HEK293 (cell line): ENCODE results near the gene RAP1B.

Experiments used
- CTCF ChIA-PET: fragments of 350-600 bp; formaldehyde crosslinking; extraction: SDS; loops from one replicate; lab custom pipeline; 2021; ENCODE audit warnings: antibody characterized with exemption; lab: Yijun Ruan, JAX
- POLR2A ChIA-PET: fragments of 300-600 bp; formaldehyde crosslinking; extraction: SDS; loops from one replicate; lab custom pipeline; 2020; ENCODE audit warnings: antibody characterized with exemption, inconsistent platforms; lab: Yijun Ruan, JAX
- H3K27ac ChIP-seq: fragments of 200-500 bp; sonication (Bioruptor generic); 2 replicates; pipeline ENCODE4 v1.5.1; 2014; ENCODE audit warnings: low read depth, low read length, control low read depth, inconsistent platforms; ENCODE audit errors: extremely low read depth
- H3K36me3 ChIP-seq, 2 experiments: fragments of 200-500 bp in 1 of 2; sonication (Bioruptor generic) in 1 of 2; 1 replicate in 1 of 2; 2 replicates in 1 of 2; pipeline ENCODE4 v1.5.1; 2014 to 2017; ENCODE audit warnings: inconsistent platforms in 2 of 2, low read length in 2 of 2; ENCODE audit not compliant: control insufficient read depth in 2 of 2, insufficient read depth in 1 of 2
- H3K4me1 ChIP-seq: fragments of 200-500 bp; sonication (Bioruptor generic); 2 replicates; pipeline ENCODE4 v1.5.1; 2014; ENCODE audit warnings: mild to moderate bottlenecking, low read length, inconsistent platforms; ENCODE audit not compliant: control insufficient read depth, insufficient read depth
- H3K4me3 ChIP-seq: 2 replicates; pipeline ENCODE4 v1.5.1; 2011; ENCODE audit warnings: low read depth, mild to moderate bottlenecking, control low read depth, low read length, moderate library complexity
- H3K9me3 ChIP-seq: fragments of 200-500 bp; sonication (Bioruptor generic); 2 replicates; pipeline ENCODE4 v1.5.1; 2014; ENCODE audit warnings: low read depth, low read length, inconsistent platforms; ENCODE audit not compliant: control insufficient read depth, insufficient read depth
- ATF2 ChIP-seq: fragments of 450-650 bp; formaldehyde crosslinking; IDR thresholded peaks from 2 replicates; pipeline ENCODE4 v1.5.1; 2016; ENCODE audit warnings: missing biosample characterization, missing genetic modification characterization, low read depth
- BCL11A ChIP-seq: fragments of 450-650 bp; formaldehyde crosslinking; IDR thresholded peaks from 2 replicates; pipeline ENCODE4 v1.5.1; 2016; ENCODE audit warnings: low read depth, missing biosample characterization, missing genetic modification characterization
- HOXD13 ChIP-seq: sonication (generic); formaldehyde crosslinking; IDR thresholded peaks from 2 replicates; pipeline ENCODE4 v1.8.0; 2022; ENCODE audit warnings: missing genetic modification reagents, borderline replicate concordance
- KLF8 ChIP-seq: fragments of 450-650 bp; formaldehyde crosslinking; IDR thresholded peaks from 2 replicates; pipeline ENCODE4 v1.5.1; 2016; ENCODE audit warnings: missing biosample characterization, missing genetic modification characterization
- MZF1 ChIP-seq: fragments of 450-650 bp; formaldehyde crosslinking; IDR thresholded peaks from 2 replicates; pipeline ENCODE4 v1.5.1; 2017; ENCODE audit warnings: missing biosample characterization, missing genetic modification characterization, borderline replicate concordance
- PRDM6 ChIP-seq: fragments of 450-650 bp; formaldehyde crosslinking; IDR thresholded peaks from 2 replicates; pipeline ENCODE4 v1.5.1; 2017; ENCODE audit warnings: missing biosample characterization, missing genetic modification characterization
- SP2 ChIP-seq: fragments of 450-650 bp; formaldehyde crosslinking; IDR thresholded peaks from 2 replicates; pipeline ENCODE4 v1.5.1; 2016; ENCODE audit warnings: missing biosample characterization, missing genetic modification characterization
- TCF7L2 ChIP-seq: IDR thresholded peaks from 2 replicates; pipeline ENCODE4 v1.6.1; 2011; ENCODE audit warnings: low read depth, mild to moderate bottlenecking, inconsistent platforms, low read length, moderate library complexity, borderline replicate concordance
- ZBTB17 ChIP-seq: fragments of 450-650 bp; formaldehyde crosslinking; IDR thresholded peaks from 2 replicates; pipeline ENCODE4 v1.5.1; 2016; ENCODE audit warnings: missing biosample characterization, missing genetic modification characterization
- ZBTB21 ChIP-seq: fragments of 450-650 bp; formaldehyde crosslinking; IDR thresholded peaks from 2 replicates; pipeline ENCODE4 v1.5.1; 2017; ENCODE audit warnings: missing biosample characterization, missing genetic modification characterization
- ZFHX2 ChIP-seq: fragments of 450-650 bp; formaldehyde crosslinking; conservative IDR thresholded peaks from 2 replicates; pipeline ENCODE4 v1.5.1; 2016; ENCODE audit warnings: missing biosample characterization, missing genetic modification characterization
- ZFP3 ChIP-seq: fragments of 450-650 bp; formaldehyde crosslinking; IDR thresholded peaks from 2 replicates; pipeline ENCODE4 v1.5.1; 2016; ENCODE audit warnings: low read depth, missing biosample characterization, missing genetic modification characterization
- ZNF112 ChIP-seq: fragments of 450-650 bp; formaldehyde crosslinking; IDR thresholded peaks from 2 replicates; pipeline ENCODE4 v1.5.0; 2017; ENCODE audit warnings: missing biosample characterization, missing genetic modification characterization
- ZNF114 ChIP-seq: fragments of 450-650 bp; formaldehyde crosslinking; IDR thresholded peaks from 2 replicates; pipeline ENCODE4 v1.5.0; 2017; ENCODE audit warnings: missing biosample characterization, missing genetic modification characterization
- ZNF133 ChIP-seq: fragments of 450-650 bp; formaldehyde crosslinking; IDR thresholded peaks from 2 replicates; pipeline ENCODE4 v1.5.1; 2016; ENCODE audit warnings: missing biosample characterization, missing genetic modification characterization
- ZNF148 ChIP-seq: fragments of 450-650 bp; formaldehyde crosslinking; IDR thresholded peaks from 2 replicates; pipeline ENCODE4 v1.5.0; 2017; ENCODE audit warnings: missing biosample characterization, missing genetic modification characterization, borderline replicate concordance
- ZNF19 ChIP-seq: fragments of 450-650 bp; formaldehyde crosslinking; IDR thresholded peaks from 2 replicates; pipeline ENCODE4; 2016; ENCODE audit warnings: missing biosample characterization, missing genetic modification characterization, low read depth
- ZNF248 ChIP-seq: fragments of 450-650 bp; formaldehyde crosslinking; IDR thresholded peaks from 2 replicates; pipeline ENCODE4 v1.5.1; 2017; ENCODE audit warnings: missing biosample characterization, missing genetic modification characterization
- ZNF311 ChIP-seq: fragments of 450-650 bp; formaldehyde crosslinking; IDR thresholded peaks from 2 replicates; pipeline ENCODE4 v1.5.1; 2017; ENCODE audit warnings: missing biosample characterization, missing genetic modification characterization, borderline replicate concordance
- ZNF362 ChIP-seq: fragments of 450-650 bp; formaldehyde crosslinking; IDR thresholded peaks from 2 replicates; pipeline ENCODE4 v1.5.1; 2016; ENCODE audit warnings: missing biosample characterization, missing genetic modification characterization
- ZNF37A ChIP-seq: fragments of 450-650 bp; IDR thresholded peaks from 2 replicates; pipeline ENCODE4 v1.5.1; 2018; ENCODE audit warnings: missing biosample characterization, missing genetic modification characterization
- ZNF416 ChIP-seq: fragments of 450-650 bp; formaldehyde crosslinking; IDR thresholded peaks from 2 replicates; pipeline ENCODE4 v1.5.1; 2016; ENCODE audit warnings: missing biosample characterization, missing genetic modification characterization
- ZNF48 ChIP-seq: fragments of 450-650 bp; formaldehyde crosslinking; IDR thresholded peaks from 2 replicates; pipeline ENCODE4 v1.5.1; 2016; ENCODE audit warnings: missing biosample characterization, missing genetic modification characterization
- ZNF510 ChIP-seq: fragments of 450-650 bp; formaldehyde crosslinking; IDR thresholded peaks from 2 replicates; pipeline ENCODE4 v1.5.1; 2018; ENCODE audit warnings: mild to moderate bottlenecking, missing genetic modification characterization, missing biosample characterization; ENCODE audit not compliant: insufficient replicate concordance
- ZNF600 ChIP-seq: fragments of 450-650 bp; formaldehyde crosslinking; IDR thresholded peaks from 2 replicates; pipeline ENCODE4 v1.5.1; 2016; ENCODE audit warnings: missing biosample characterization, missing genetic modification characterization
- ZNF639 ChIP-seq: fragments of 450-650 bp; formaldehyde crosslinking; IDR thresholded peaks from 2 replicates; pipeline ENCODE4 v1.5.1; 2016; ENCODE audit warnings: missing biosample characterization, missing genetic modification characterization
- ZNF664 ChIP-seq: fragments of 450-650 bp; formaldehyde crosslinking; IDR thresholded peaks from 2 replicates; pipeline ENCODE4 v1.5.1; 2016; ENCODE audit warnings: missing biosample characterization, missing genetic modification characterization
- ZNF707 ChIP-seq: fragments of 450-650 bp; formaldehyde crosslinking; IDR thresholded peaks from 2 replicates; pipeline ENCODE4 v1.5.1; 2016; ENCODE audit warnings: missing biosample characterization, missing genetic modification characterization
- ZNF768 ChIP-seq: fragments of 450-650 bp; formaldehyde crosslinking; IDR thresholded peaks from 2 replicates; pipeline ENCODE4 v1.5.1; 2018; ENCODE audit warnings: missing biosample characterization, mild to moderate bottlenecking, missing genetic modification characterization
- ZSCAN16 ChIP-seq: fragments of 450-650 bp; formaldehyde crosslinking; IDR thresholded peaks from 2 replicates; pipeline ENCODE4 v1.5.1; 2016; ENCODE audit warnings: missing biosample characterization, missing genetic modification characterization
- TF ChIP-seq, protein P1 (sequence below): fragments of 450-650 bp; formaldehyde crosslinking; optimal IDR thresholded peaks from 2 replicates; pipeline ENCODE3; 2016; ENCODE audit warnings: missing biosample characterization, mild to moderate bottlenecking, missing genetic modification characterization

The RAP1B gene

DNA sequence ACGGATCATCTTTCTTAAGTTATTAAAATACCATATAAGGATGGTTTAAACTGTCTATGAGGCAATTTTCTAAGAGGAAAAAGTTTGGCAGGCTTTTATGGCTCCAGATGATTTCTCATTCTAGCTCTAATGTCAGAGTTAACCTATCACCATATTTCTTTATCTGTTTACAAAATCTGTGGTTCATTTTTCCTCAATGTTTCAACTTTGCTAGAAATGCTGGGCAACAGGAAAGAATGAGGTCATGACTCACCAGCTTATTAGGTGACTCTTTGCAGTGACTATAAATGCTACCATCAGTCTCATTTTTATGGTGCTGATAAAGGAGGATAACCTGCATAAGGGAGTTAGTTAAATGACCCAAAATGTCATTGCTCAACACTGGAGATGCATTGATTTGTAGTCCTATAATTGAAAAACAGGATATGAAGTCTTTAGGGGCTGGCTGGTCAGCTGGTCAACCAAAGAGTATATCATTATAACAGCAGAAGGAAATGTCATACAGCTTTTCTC, 45.3 kb upstream of the RAP1B start:
- Histone ChIP-seq H3K4me1 (peaks cover 8% of the 10 kb centered on the region; the same call in 1 of the 2 replicates), H3K9me3 (no peaks in the 10 kb centered on the region), H3K27ac (no peak overlapping the region), H3K4me3 (no peak overlapping the region), H3K36me3 (no peaks in the 10 kb centered on the region)
- CTCF ChIA-PET = no interaction called here
- POLR2A ChIA-PET = no interaction called here
- TF ChIP-seq ZSCAN16 (tag by site-specific recombination) (no peak), ZNF416 (no peak), ZNF112 (tag by site-specific recombination) (no peak), ZNF133 (tag by site-specific recombination) (no peak), ATF2 (tag by site-specific recombination) (peak; percentile 91), ZNF311 (no peak), MZF1 (tag by site-specific recombination) (0 out of 2 replicates have a peak, but pooled peaks have one; percentile 24), ZNF639 (tag by site-specific recombination) (peak; percentile 86; the same call in 1 of the 2 replicates), ZNF768 (tag by site-specific recombination) (no peak), ZNF707 (no peak), ZBTB21 (tag by site-specific recombination) (0 out of 2 replicates have a peak, but pooled peaks have one; percentile 59), ZFP3 (tag by site-specific recombination) (no peak), ZNF362 (tag by site-specific recombination) (no peak), ZNF19 (tag by site-specific recombination) (no peak), ZNF248 (tag by site-specific recombination) (no peak), ZNF664 (tag by site-specific recombination) (0 out of 2 replicates have a peak, but pooled peaks have one; percentile 49), HOXD13 (CRISPR knock-in tag) (peak; percentile 77), ZNF37A (tag by site-specific recombination) (no peak), BCL11A (tag by site-specific recombination) (peak; percentile 89), ZBTB17 (tag by site-specific recombination) (peak; percentile 76), ZNF48 (tag by site-specific recombination) (no peak), PRDM6 (tag by site-specific recombination) (peak; percentile 90), ZNF114 (tag by site-specific recombination) (no peak), ZFHX2 (no peak), TCF7L2 (peak; percentile 74), ZNF510 (tag by site-specific recombination) (no peak), ZNF148 (tag by site-specific recombination) (no peak), SP2 (tag by site-specific recombination) (no peak), KLF8 (tag by site-specific recombination) (0 out of 2 replicates have a peak, but pooled peaks have one; percentile 38), ZNF600 (tag by site-specific recombination) (no peak)
- TF ChIP-seq, protein P1, sequence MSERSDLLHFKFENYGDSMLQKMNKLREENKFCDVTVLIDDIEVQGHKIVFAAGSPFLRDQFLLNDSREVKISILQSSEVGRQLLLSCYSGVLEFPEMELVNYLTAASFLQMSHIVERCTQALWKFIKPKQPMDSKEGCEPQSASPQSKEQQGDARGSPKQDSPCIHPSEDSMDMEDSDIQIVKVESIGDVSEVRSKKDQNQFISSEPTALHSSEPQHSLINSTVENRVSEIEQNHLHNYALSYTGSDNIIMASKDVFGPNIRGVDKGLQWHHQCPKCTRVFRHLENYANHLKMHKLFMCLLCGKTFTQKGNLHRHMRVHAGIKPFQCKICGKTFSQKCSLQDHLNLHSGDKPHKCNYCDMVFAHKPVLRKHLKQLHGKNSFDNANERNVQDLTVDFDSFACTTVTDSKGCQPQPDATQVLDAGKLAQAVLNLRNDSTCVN (tag by site-specific recombination) = no peak
